ENCODE data around the gene SUN2.

SUN2 gene

DNA sequence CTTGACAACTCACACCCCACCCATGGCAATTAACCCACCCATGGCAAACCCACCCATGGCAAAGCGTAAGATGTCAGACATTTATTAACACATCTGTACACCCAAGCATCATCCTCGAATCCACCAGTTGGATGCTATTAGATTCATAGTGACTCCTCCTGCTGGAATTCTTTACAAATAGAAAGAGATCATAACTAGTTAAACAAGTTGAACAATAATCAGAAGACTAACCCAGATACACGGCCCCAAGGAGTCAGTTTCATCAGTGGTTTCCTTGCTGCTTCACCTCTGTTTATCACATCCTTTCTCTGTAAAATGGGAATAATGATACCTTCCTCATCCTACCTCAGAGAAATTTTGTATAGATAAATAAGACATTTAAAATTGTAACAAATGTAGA, 44.9 kb downstream of the SUN2 start:
- TF ChIP-seq, protein P1, sequence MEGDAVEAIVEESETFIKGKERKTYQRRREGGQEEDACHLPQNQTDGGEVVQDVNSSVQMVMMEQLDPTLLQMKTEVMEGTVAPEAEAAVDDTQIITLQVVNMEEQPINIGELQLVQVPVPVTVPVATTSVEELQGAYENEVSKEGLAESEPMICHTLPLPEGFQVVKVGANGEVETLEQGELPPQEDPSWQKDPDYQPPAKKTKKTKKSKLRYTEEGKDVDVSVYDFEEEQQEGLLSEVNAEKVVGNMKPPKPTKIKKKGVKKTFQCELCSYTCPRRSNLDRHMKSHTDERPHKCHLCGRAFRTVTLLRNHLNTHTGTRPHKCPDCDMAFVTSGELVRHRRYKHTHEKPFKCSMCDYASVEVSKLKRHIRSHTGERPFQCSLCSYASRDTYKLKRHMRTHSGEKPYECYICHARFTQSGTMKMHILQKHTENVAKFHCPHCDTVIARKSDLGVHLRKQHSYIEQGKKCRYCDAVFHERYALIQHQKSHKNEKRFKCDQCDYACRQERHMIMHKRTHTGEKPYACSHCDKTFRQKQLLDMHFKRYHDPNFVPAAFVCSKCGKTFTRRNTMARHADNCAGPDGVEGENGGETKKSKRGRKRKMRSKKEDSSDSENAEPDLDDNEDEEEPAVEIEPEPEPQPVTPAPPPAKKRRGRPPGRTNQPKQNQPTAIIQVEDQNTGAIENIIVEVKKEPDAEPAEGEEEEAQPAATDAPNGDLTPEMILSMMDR (conservative IDR thresholded peaks at IDR 0.05; ENCODE audit: low read depth, low read length) = no peak
- no peak for DNase-seq (ENCODE audit: low read depth)
- H3K4me3 ChIP-seq (ENCODE audit: low read length) = no peak overlapping the region

DNA sequence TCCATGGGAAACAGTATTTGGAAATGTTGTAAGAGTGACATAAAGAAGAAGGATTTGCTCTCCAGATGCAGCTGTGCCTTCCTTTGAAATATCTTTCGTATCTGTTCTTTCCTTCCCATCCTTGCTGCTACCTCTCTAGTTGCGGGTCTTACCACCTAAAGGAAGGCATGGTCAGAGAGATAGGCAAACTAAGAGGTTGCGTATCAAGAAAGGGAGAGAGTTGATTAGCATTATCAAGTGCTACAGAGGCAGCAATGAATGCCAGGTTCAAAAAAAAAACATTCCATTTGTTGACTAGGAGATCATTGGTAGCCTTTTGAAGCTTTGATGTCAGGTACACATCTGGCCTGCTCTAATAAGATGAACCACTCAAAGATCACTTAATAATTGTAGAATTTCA, 45.4 kb downstream of the SUN2 start:
- DNase-seq (ENCODE audit: low read depth) = no peak
- no peak overlapping the region for H3K4me3 ChIP-seq (ENCODE audit: low read length)
- TF ChIP-seq, protein P1 (conservative IDR thresholded peaks at IDR 0.05; ENCODE audit: low read depth, low read length) = no peak

DNA sequence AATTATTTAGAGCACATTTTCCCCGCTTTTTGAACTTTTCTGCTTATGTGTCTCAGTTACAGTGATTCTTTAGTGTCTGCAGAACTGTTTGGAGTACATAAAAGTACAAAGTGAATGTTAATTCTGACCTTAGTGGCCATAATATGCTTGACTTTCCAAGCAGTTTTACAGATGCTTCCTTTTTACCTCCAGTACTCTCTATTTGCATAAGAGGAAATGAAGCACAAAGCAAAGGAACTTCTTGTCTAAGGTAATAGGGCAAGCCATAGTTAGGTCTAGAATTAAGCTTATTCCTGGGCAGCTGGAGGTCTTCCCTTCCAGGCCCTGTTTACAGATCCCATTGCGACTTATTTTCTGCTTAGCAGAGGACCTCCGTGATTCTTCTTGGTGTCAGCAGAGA, 46.5 kb downstream of the SUN2 start:
- TF ChIP-seq, protein P1 (conservative IDR thresholded peaks at IDR 0.05; ENCODE audit: low read depth, low read length) = no peak
- DNase-seq (ENCODE audit: low read depth) = no peak
- no peak overlapping the region for H3K4me3 ChIP-seq (ENCODE audit: low read length)

- TF ChIP-seq, protein P1 (conservative IDR thresholded peaks at IDR 0.05; ENCODE audit: low read depth, low read length) = no peak
Measured at GRCh38 chr22:38707984-38708383, 47.8 kb downstream of the SUN2 start.

DNA sequence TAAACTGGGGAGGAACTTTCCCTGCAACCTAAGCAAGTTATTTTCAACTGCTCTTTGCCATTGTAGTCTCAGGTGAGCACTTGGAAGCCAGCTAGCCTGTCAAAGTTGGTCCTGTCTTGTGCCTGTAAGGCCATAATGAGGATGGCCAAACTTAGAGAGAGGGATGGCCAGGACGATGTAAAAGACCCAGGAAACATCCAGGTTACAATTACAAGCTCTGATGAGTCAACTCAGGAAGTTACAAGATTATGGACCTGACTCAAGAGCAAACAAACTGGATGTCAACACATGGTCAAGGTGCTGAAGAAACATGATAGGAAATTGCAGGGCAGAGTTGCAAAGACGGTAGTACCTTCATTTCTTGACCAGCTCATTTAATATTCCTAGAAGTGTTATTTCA, 48.5 kb downstream of the SUN2 start:
- TF ChIP-seq, protein P1 (conservative IDR thresholded peaks at IDR 0.05; ENCODE audit: low read depth, low read length) = no peak
- DNase-seq (ENCODE audit: low read depth) = no peak
- peak overlapping the region; percentile 70 for H3K4me3 ChIP-seq (ENCODE audit: low read length)

More at GRCh38 chr22:38707984-38708383, 47.8 kb downstream of the SUN2 start:
- DNase-seq (ENCODE audit: low read depth) = no peak
- no peak overlapping the region for H3K4me3 ChIP-seq (ENCODE audit: low read length)

- no peak for DNase-seq (ENCODE audit: low read depth)
- H3K4me3 ChIP-seq (ENCODE audit: low read length) = peak overlapping the region; percentile 70
- TF ChIP-seq, protein P1 (conservative IDR thresholded peaks at IDR 0.05; ENCODE audit: low read depth, low read length) = no peak
Measured at GRCh38 chr22:38706901-38707195, 49.0 kb downstream of the SUN2 start.

- TF ChIP-seq, protein P1 (conservative IDR thresholded peaks at IDR 0.05; ENCODE audit: low read depth, low read length) = no peak
- DNase-seq (ENCODE audit: low read depth) = no peak
- H3K4me3 ChIP-seq (ENCODE audit: low read length) = peak overlapping the region; percentile 70
Measured at GRCh38 chr22:38706101-38706900, 49.5 kb downstream of the SUN2 start.

All from retinal pigment epithelial cell (primary cell).